Measurements from ENCODE around the gene CSNK1E.
A peak's percentile ranks its signal among the peaks of the same experiment; 100 is the strongest.

DNA sequence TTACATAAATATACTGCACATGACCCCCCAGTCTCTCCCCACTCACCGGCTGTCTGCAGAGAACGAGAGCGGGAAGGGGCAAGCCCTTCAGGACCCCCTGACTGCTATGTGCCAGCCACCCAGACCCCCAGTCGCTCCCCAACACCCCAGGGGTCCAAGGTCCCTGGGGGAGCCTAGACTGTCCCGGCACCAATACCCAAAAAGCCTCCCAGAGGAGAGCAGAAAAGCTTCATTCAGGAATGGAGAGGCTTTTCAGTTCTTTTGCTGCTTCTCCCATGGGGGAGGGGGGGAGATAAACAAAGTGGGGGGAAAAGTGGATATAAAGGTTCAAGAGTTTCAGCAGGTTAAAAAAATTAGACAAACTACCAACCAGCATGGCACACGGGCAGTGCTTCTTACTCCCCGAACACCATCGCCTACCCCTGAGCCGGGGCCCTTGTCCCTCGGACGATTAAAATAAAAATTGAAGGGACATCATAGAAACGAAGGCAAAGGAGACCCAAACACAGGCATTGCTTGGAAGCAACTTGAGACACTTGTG, 1.3 kb downstream of the CSNK1E start:
- TF ChIP-seq POLR2AphosphoS5 (IDR thresholded peaks at IDR 0.05; ENCODE audit: low read depth, low read length) (no peak), EZH2 (IDR thresholded peaks at IDR 0.05; ENCODE audit: low read depth, low read length, severe bottlenecking) (no peak), RXRA (IDR thresholded peaks at IDR 0.05; ENCODE audit: insufficient read depth, low read depth, low read length) (no peak), JUND (IDR thresholded peaks at IDR 0.05; ENCODE audit: low read length) (no peak), TAF1 (IDR thresholded peaks at IDR 0.05; ENCODE audit: low read depth, low read length) (no peak), POLR2A (IDR thresholded peaks at IDR 0.05; ENCODE audit: control extremely low read depth in 1 of 2, low read depth in 2 of 2, low read length in 2 of 2) (0 out of 3 replicates have a peak, but pooled peaks of 1 of the 2 experiments have one; percentile 1)
- TF ChIP-seq, protein P1, sequence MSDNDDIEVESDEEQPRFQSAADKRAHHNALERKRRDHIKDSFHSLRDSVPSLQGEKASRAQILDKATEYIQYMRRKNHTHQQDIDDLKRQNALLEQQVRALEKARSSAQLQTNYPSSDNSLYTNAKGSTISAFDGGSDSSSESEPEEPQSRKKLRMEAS (IDR thresholded peaks at IDR 0.05), result no peak
- TF ChIP-seq, protein P2, sequence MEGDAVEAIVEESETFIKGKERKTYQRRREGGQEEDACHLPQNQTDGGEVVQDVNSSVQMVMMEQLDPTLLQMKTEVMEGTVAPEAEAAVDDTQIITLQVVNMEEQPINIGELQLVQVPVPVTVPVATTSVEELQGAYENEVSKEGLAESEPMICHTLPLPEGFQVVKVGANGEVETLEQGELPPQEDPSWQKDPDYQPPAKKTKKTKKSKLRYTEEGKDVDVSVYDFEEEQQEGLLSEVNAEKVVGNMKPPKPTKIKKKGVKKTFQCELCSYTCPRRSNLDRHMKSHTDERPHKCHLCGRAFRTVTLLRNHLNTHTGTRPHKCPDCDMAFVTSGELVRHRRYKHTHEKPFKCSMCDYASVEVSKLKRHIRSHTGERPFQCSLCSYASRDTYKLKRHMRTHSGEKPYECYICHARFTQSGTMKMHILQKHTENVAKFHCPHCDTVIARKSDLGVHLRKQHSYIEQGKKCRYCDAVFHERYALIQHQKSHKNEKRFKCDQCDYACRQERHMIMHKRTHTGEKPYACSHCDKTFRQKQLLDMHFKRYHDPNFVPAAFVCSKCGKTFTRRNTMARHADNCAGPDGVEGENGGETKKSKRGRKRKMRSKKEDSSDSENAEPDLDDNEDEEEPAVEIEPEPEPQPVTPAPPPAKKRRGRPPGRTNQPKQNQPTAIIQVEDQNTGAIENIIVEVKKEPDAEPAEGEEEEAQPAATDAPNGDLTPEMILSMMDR (IDR thresholded peaks at IDR 0.05; ENCODE audit: control extremely low read depth in 1 of 3, insufficient read depth in 1 of 3, low read depth in 1 of 3, low read length in 3 of 3), result no peak

All from H1 (cell line).